NCI-H2107 treated with DMSO at 0.1 percent for 48 hours (cell line): ENCODE data around the gene TBC1D23.
"Not testable (repeated sequence)": the region's sequence is repeated elsewhere in the genome, so short reads cannot be mapped to it uniquely, and the experiment has no call there.

ENCODE experiments used
- DNase-seq: peaks from one replicate; lab custom pipeline; 2025; ENCODE audit not compliant: unreplicated experiment; lab: John Stamatoyannopoulos, UW

TBC1D23 gene

GRCh38 chr3:100254168-100254777 lies 6.5 kb upstream of the TBC1D23 start:
- DNase-seq, result no peak

GRCh38 chr3:100256731-100257151 lies 4.1 kb upstream of the TBC1D23 start:
- DNase-seq, result no peak

- DNase-seq, result no peak
Observed at GRCh38 chr3:100257586-100257985, 3.2 kb upstream of the TBC1D23 start.

GRCh38 chr3:100260081-100260684 lies 609 bp upstream of the TBC1D23 start:
- DNase-seq, result no peak

- no peak for DNase-seq
Observed at GRCh38 chr3:100261485-100261903, 702 bp downstream of the TBC1D23 start.

- not testable (repeated sequence) for DNase-seq
Observed at GRCh38 chr3:100262925-100263324, 2.1 kb downstream of the TBC1D23 start.

- no peak for DNase-seq
Observed at GRCh38 chr3:100263583-100263982, 2.8 kb downstream of the TBC1D23 start.

- no peak for DNase-seq
Observed at GRCh38 chr3:100264242-100264641, 3.5 kb downstream of the TBC1D23 start.

GRCh38 chr3:100265016-100265415 lies 4.2 kb downstream of the TBC1D23 start:
- no peak for DNase-seq

GRCh38 chr3:100266531-100266930 lies 5.7 kb downstream of the TBC1D23 start:
- DNase-seq, result no peak

GRCh38 chr3:100268156-100268555 lies 7.4 kb downstream of the TBC1D23 start:
- DNase-seq, result no peak

GRCh38 chr3:100269001-100269400 lies 8.2 kb downstream of the TBC1D23 start:
- DNase-seq, result no peak

GRCh38 chr3:100269410-100270214 lies 8.8 kb downstream of the TBC1D23 start:
- DNase-seq, result no peak

- DNase-seq, result no peak
Observed at GRCh38 chr3:100270215-100270583, 9.4 kb downstream of the TBC1D23 start.

GRCh38 chr3:100271522-100271921 lies 10.7 kb downstream of the TBC1D23 start:
- DNase-seq, result no peak

- DNase-seq, result not testable (repeated sequence)
Observed at GRCh38 chr3:100272797-100273611, 12.2 kb downstream of the TBC1D23 start.

GRCh38 chr3:100274361-100274760 lies 13.6 kb downstream of the TBC1D23 start:
- no peak for DNase-seq

- DNase-seq, result peak; percentile 44
Observed at GRCh38 chr3:100277255-100277800, 16.5 kb downstream of the TBC1D23 start.

GRCh38 chr3:100278910-100279309 lies 18.1 kb downstream of the TBC1D23 start:
- DNase-seq, result no peak

GRCh38 chr3:100288288-100288894 lies 27.6 kb downstream of the TBC1D23 start:
- no peak for DNase-seq

GRCh38 chr3:100289339-100289738 lies 28.5 kb downstream of the TBC1D23 start:
- DNase-seq, result no peak
